Measurements from ENCODE around the gene ZNF195.
"Not testable (repeated sequence)": the region's sequence is repeated elsewhere in the genome, so short reads cannot be mapped to it uniquely, and the experiment has no call there.

The ZNF195 gene

GRCh38 chr11:3378426-3379423 lies at the start of gene ZNF195:
TSS of gene ZNF195 (minus strand) at chr11:3379146. CDS start at chr11:3379040, 106 bp downstream.
- DNase-seq: peak; percentile 96

DNA sequence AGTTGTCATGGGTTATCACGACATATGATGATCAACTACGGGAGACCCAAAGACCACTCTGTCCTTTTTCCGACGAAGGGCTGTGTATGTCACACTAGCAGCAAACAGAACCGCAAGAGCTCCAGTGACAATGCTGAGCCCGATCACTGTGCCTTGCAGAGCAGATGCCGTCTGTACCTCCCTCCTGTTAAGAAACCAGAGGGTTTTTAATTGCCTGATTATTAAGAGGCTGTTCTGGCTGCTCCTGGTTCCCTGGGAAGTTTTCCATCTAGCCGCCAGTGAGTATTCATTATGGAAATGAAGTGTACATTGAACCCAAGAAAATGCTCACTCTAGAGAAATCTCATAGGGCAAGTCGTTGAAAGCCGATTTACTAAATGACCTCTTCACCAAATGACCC lies 49.1 kb upstream of the ZNF195 start:
- DNase-seq: not testable (repeated sequence)

DNA sequence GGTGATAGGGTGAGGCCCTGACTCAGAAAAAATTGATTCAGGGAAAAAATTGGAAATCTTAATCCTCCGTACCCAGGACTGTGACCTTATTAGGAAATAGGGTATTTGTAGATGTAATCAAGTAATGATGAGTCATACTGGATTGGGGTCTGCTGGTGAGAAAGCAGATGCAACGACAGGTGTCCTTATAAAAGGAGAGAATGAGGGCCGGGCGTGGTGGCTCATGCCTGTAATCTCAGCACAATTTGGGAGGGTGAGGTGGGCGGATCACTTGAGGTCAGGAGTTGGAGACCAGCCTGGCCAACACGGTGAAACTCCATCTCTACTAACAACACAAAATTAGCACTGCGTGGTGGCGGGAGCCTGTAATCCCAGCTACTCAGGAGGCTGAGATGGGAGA lies 47.6 kb upstream of the ZNF195 start:
- not testable (repeated sequence) for DNase-seq

DNA sequence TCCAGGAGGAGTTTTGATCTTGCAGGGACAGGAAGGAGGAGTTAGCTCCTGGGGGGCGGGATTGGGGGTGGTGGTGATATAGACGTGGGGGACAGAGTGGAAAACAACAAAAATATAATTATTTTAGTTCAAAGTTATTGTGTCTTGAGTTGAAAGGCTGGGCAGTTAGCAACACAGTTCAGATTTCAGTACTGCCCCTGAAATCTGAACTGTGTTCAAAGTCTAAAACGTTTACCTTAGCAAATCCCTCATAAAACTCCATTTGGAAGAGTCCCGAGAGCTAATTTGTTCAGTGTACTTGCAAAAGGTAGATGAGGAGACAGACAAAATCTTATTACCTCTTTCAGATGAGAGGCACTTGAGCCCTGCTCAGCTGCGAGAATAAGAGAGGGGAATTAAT lies 45.0 kb upstream of the ZNF195 start:
- DNase-seq: not testable (repeated sequence)

- not testable (repeated sequence) for DNase-seq
Measured at GRCh38 chr11:3423138-3423731, 44.3 kb upstream of the ZNF195 start.

GRCh38 chr11:3422380-3423137 lies 43.6 kb upstream of the ZNF195 start:
- peak; percentile 96 for DNase-seq

GRCh38 chr11:3421608-3422379 lies 42.8 kb upstream of the ZNF195 start:
- not testable (repeated sequence) for DNase-seq

DNA sequence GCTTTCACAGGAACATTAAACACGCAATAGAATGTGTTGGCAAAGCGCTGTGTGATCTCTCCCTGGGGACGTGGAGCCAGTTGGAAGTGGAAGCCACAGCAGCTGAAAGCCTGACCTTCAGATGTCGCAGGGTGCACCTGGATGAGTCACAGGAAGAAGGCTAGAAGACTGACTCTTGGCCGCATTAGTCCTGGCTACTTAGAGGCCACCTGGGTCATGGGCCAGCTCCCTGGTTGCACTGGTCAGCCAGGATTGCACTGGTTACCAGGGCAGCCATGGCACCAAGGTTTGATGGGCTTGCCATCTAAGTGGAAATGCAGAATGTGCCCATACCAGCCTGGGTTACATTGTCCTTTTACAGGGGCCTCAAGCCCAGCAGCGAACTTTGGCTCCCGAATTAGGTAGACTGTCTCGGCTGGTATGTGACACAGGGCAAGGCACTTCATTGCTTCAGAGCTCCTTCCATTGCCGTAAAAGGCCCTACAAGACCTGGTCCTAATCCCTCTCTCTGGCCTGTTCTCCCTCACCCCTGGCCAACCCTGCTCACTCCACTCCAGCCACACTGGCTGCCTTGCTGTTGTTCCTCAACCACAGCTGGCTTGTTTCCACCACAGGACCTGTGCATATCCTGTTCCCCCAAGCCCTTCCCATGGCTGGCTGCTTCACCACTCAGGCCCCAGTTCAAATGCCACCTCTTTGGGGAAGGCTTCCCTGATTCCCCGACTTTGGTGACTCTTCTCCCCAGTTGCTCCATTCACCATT lies 41.5 kb upstream of the ZNF195 start:
- DNase-seq: not testable (repeated sequence)

DNA sequence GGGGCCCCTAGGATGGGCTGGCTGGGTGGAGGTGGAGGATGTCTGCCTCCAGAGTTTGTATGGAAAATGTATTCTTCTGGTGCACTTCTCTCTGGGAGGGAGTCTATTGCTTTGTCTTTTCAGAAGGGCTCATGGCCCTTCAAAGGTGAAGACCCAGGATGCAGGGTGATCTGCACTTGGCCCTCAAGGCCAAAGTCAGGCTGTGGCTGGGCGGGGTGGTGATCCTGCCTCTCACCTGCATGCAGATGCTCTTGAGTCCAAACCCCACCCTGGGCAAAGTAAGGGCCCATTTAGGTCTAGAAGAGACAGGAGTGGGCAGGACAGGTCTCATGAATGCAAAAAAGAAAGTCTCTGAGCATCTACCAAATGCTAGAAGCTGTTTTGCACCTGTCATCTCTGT lies 40.5 kb upstream of the ZNF195 start:
- not testable (repeated sequence) for DNase-seq

DNA sequence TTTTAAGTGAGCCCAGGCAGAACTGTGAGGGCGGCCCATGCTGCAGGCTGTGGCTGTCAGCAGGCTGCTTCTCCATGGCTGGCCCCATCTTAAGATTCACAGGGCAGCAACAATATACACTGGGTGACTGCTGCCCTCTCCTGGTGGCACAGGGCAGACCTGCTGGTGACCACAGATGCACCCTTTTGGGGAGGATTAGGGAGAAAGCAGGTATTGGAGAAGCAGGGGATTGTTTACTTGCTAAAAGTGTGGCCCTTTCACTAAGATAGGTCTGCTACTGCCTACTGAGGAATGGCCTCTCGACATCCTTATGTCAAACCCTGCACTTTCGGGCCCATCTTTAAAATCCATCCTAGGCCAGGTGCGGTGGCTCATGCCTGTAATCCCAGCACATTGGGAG lies 38.1 kb upstream of the ZNF195 start:
- peak; percentile 31 for DNase-seq

DNA sequence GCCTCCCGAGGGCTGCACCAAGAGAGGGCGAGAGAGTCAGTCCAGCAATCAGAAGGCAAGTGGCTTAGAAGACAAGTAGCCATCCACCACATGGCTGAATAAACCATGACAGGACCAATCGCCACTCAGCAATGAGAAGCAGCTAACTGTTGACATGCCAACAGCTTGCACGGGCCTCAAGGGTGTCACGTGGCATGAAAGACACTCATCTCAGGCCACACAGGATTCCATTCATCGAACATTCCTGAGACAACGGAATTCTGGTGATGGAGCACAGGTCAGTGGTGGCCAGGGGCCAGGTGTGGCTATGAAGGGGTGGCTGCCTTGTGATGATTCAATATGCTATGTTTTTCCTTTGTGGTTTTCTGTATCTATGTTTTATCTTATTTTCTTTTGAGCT lies 36.4 kb upstream of the ZNF195 start:
- not testable (repeated sequence) for DNase-seq

- DNase-seq: not testable (repeated sequence)
Measured at GRCh38 chr11:3413666-3414065, 34.7 kb upstream of the ZNF195 start.

DNA sequence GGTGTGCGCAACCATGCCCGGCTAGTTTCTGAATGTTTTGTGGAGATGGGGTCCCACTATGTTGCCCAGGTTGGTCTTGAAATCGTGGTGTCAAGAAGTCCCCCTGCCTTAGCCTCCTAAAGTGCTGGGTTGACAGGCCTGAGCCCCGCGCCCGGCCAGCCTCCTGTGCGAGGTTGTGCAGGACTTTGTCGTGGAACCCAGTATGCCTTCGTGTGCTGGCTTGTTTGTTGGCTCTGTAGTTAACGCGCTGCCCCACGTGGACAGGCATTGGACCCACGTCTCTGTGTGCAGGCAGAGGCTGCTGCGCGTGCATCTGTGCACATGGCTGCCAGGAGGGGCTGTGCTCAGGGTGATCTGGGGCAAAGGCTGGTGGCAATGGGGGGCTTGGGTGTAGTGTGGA lies 33.9 kb upstream of the ZNF195 start:
- DNase-seq: no peak

DNA sequence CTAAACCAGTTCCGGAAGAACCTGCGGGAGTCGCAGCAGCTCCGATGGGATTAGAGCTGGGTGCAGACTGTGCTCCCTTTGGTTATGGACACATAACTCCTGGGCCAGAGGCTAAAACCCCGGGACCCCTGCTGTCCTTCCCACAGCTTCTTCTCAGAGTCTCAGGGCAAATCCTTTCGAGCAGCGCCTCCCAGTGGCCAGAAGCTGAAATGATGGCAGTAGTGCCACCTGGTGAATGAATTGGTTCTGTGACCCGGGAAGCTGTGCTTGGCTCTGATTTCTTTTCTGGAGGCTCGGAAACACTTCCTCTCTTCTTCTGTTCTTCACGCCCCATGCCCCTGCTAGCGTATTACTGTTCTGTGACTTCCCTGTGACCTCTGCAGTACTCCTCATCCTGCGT lies 29.8 kb upstream of the ZNF195 start:
- DNase-seq: peak; percentile 54

- not testable (repeated sequence) for DNase-seq
Measured at GRCh38 chr11:3408058-3408605, 29.2 kb upstream of the ZNF195 start.

- DNase-seq: not testable (repeated sequence)
Measured at GRCh38 chr11:3406937-3407336, 28.0 kb upstream of the ZNF195 start.

DNA sequence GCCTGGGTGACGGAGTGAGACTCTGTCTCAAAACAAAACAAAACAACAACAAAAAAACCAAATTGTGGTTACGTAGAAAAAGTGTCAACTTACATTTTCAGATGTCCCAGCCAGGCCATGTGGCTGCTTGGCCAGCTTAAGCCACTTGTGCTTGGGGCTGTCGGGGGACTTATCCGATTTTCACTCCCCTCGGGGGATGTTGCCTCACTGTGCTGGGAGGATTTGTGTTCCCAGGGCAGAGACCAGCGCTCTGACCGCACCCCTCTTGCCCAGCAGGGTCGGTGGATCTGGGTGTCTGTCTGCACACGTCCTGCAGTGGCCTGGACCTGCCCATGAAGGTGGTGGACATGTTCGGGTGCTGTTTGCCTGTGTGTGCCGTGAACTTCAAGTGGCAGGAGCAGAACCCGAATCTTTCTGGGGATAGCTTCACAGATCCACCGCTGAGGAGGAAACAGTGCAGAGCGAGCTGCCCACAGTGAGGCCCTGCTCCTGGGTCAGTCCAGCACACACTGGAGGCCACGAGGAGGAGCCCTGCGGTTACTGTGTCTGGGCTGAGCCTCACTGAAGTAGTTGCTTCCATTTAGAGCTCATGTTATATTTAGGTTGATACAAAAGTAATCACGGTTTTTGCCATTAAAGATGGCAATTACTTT lies 27.4 kb upstream of the ZNF195 start:
- DNase-seq: not testable (repeated sequence)

- not testable (repeated sequence) for DNase-seq
Measured at GRCh38 chr11:3404076-3404925, 25.4 kb upstream of the ZNF195 start.

GRCh38 chr11:3402861-3403250 lies 23.9 kb upstream of the ZNF195 start:
- not testable (repeated sequence) for DNase-seq

Measured in NCI-H774 (cell line).